Uterus (tissue), 4 donors: ENCODE data around the gene FAM120A. TPM values are rescaled to one million over a fixed set of nuclear protein-coding genes. Genes with fewer than 3 reads are reported as not detected.
A peak's percentile ranks its signal among the peaks of the same experiment; 100 is the strongest.

Experiments
- DNase-seq, 2 donors: peaks; one replicate each; pipeline ENCODE4 v3.0.0-alpha.2; 2019 to 2020
- H3K27ac ChIP-seq, 2 donors: fragments of 200-600 bp; sonication (generic); 1 replicate in 1 of 2; 2 replicates in 1 of 2; pipeline ENCODE4 v1.5.1; 2016 to 2018
- H3K27me3 ChIP-seq, 2 donors: fragments of 200-600 bp; sonication (generic); one replicate each; pipeline ENCODE4 v1.5.1; 2018 to 2019; ENCODE audit warnings: control low read depth in 1 of 2
- H3K36me3 ChIP-seq, 2 donors: fragments of 200-600 bp; sonication (generic); one replicate each; pipeline ENCODE4 v1.5.1; 2019; ENCODE audit warnings: control low read depth in 1 of 2
- H3K4me1 ChIP-seq, 2 donors: fragments of 200-600 bp; sonication (generic); one replicate each; pipeline ENCODE4 v1.5.1; 2018 to 2019; ENCODE audit warnings: control low read depth in 1 of 2
- H3K4me3 ChIP-seq, 2 donors: fragments of 200-600 bp; sonication (generic); 1 replicate in 1 of 2; 2 replicates in 1 of 2; pipeline ENCODE4 v1.5.1; 2018 to 2019; ENCODE audit warnings: mild to moderate bottlenecking in 1 of 2
- H3K9me3 ChIP-seq, 2 donors: fragments of 200-600 bp; sonication (generic); one replicate each; pipeline ENCODE4 v1.5.1; 2019; ENCODE audit warnings: control low read depth in 1 of 2
- POLR2A ChIP-seq, 2 donors: fragments of 450-650 bp; IDR thresholded peaks; one replicate each; pipeline ENCODE4 v1.6.1; 2016; ENCODE audit warnings: antibody characterized with exemption in 2 of 2, mild to moderate bottlenecking in 1 of 2, moderate library complexity in 1 of 2
- intact Hi-C: fragments of 100-400 bp; cut with DNase I; formaldehyde crosslinking; loops from one replicate; pipeline ENCODE4 v1.15.1; 2023; ENCODE audit warnings: low total_unique reads
- total RNA-seq, 4 donors: library from RNA; depleted of rRNA in 3 of 4; stranded (reverse); fragments of >200 nt in 3 of 4; gene quantifications; one replicate each; pipeline versions ENCODE4 v1.1.0 to v1.2.4, GENCODE V29; 2014 to 2023
- TF ChIP-seq, protein P1 (sequence below), 4 experiments: fragments of 200-600 bp in 2 of 4; fragments of 450-650 bp in 2 of 4; sonication (generic) in 2 of 4; IDR thresholded peaks; one replicate each; pipeline ENCODE4 v1.5.1; 2016 to 2019; ENCODE audit warnings: antibody characterized with exemption in 4 of 4, mild to moderate bottlenecking in 2 of 4, moderate library complexity in 1 of 4
- donor health status: DM: yes; HTN: yes; CAD: no.

FAM120A gene
- total RNA-seq, 4 donors from 2014 or later = 36.8 to 110 (median 103) TPM

- no peaks in the 10 kb centered on the region for H3K9me3 ChIP-seq
- DNase-seq = no peak
- H3K4me3 ChIP-seq = no peak overlapping the region
- no peak for TF ChIP-seq POLR2A (IDR thresholded peaks at IDR 0.05)
- TF ChIP-seq, protein P1, sequence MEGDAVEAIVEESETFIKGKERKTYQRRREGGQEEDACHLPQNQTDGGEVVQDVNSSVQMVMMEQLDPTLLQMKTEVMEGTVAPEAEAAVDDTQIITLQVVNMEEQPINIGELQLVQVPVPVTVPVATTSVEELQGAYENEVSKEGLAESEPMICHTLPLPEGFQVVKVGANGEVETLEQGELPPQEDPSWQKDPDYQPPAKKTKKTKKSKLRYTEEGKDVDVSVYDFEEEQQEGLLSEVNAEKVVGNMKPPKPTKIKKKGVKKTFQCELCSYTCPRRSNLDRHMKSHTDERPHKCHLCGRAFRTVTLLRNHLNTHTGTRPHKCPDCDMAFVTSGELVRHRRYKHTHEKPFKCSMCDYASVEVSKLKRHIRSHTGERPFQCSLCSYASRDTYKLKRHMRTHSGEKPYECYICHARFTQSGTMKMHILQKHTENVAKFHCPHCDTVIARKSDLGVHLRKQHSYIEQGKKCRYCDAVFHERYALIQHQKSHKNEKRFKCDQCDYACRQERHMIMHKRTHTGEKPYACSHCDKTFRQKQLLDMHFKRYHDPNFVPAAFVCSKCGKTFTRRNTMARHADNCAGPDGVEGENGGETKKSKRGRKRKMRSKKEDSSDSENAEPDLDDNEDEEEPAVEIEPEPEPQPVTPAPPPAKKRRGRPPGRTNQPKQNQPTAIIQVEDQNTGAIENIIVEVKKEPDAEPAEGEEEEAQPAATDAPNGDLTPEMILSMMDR (IDR thresholded peaks at IDR 0.05) = no peak
- H3K27ac ChIP-seq = no peak overlapping the region
- no peaks in the 10 kb centered on the region for H3K36me3 ChIP-seq
- intact Hi-C loops = no loop called here
- no peaks in the 10 kb centered on the region for H3K27me3 ChIP-seq
- no peaks in the 10 kb centered on the region for H3K4me1 ChIP-seq
Measured at GRCh38 chr9:93492327-93492726, 40.8 kb downstream of the FAM120A start.

DNA sequence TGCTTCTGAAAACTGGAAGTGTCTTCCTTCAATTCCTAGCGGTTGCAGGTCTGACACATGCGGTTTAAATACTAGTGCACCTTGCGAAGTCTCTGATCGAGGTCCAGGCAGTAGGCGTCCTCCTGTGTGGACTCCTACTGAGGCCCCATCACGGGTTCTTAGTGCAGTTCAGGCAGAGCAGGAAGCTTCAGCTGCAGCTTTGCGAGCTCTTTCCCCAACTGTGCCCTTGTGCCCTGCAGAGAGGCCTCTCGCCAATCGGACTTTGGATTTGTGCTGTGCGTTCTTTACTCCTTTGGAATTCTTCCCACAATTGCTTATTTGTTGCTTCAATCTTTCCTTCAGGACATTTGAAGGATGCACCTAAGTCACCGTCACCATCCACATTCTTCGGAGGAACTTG, 42.5 kb downstream of the FAM120A start:
- H3K36me3 ChIP-seq = no peaks in the 10 kb centered on the region
- H3K27me3 ChIP-seq = no peaks in the 10 kb centered on the region
- H3K9me3 ChIP-seq = no peaks in the 10 kb centered on the region
- TF ChIP-seq, protein P1 (IDR thresholded peaks at IDR 0.05) = no peak
- TF ChIP-seq POLR2A (IDR thresholded peaks at IDR 0.05) = no peak
- H3K4me3 ChIP-seq = no peak overlapping the region
- H3K4me1 ChIP-seq = no peaks in the 10 kb centered on the region
- no peak overlapping the region for H3K27ac ChIP-seq
- DNase-seq = no peak
- intact Hi-C loops = no loop called here

- Histone ChIP-seq H3K36me3 (no peaks in the 10 kb centered on the region), H3K4me1 (no peaks in the 10 kb centered on the region), H3K4me3 (no peak overlapping the region), H3K9me3 (no peaks in the 10 kb centered on the region), H3K27ac (no peak overlapping the region), H3K27me3 (no peaks in the 10 kb centered on the region)
- no peak for DNase-seq
- intact Hi-C loops = no loop called here
- TF ChIP-seq POLR2A (IDR thresholded peaks at IDR 0.05) = no peak
- TF ChIP-seq, protein P1 (IDR thresholded peaks at IDR 0.05) = no peak
Measured at GRCh38 chr9:93496285-93496684, 44.8 kb downstream of the FAM120A start.

GRCh38 chr9:93500571-93501298, 49.2 kb downstream of the FAM120A start:
- H3K4me3 ChIP-seq = peak overlapping the region; percentile 11 to 17
- H3K27me3 ChIP-seq = no peaks in the 10 kb centered on the region
- TF ChIP-seq, protein P1 (IDR thresholded peaks at IDR 0.05) = no peak
- TF ChIP-seq POLR2A (IDR thresholded peaks at IDR 0.05) = no peak
- intact Hi-C loops = no loop called here
- H3K27ac ChIP-seq = peak overlapping the region; percentile 37 to 77
- H3K36me3 ChIP-seq = no peaks in the 10 kb centered on the region
- H3K9me3 ChIP-seq = no peaks in the 10 kb centered on the region
- no peaks in the 10 kb centered on the region for H3K4me1 ChIP-seq
- no peak for DNase-seq

DNA sequence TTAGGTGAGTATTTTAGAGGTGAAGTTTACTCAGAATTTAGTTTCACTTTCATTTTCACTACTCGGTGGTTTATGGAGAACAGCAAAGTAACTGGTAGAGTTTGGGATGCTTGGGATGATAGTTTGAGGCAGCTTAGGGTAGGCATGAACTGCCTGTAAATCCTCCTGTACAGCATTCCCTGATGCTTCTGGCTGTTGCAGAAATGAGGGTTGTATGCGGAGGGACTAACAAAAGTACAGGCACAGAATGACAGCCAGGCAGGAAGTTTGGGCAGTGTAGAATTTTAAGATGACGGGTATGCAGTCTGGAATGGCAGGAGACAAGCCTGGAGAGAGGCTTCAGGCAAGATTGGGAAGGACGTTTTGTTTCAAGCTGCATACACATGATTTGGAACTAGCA, 49.9 kb downstream of the FAM120A start:
- DNase-seq = no peak
- no peaks in the 10 kb centered on the region for H3K36me3 ChIP-seq
- no peaks in the 10 kb centered on the region for H3K4me1 ChIP-seq
- TF ChIP-seq POLR2A (IDR thresholded peaks at IDR 0.05) = no peak
- TF ChIP-seq, protein P1 (IDR thresholded peaks at IDR 0.05) = no peak
- intact Hi-C loops = no loop called here
- H3K9me3 ChIP-seq = no peaks in the 10 kb centered on the region
- peak overlapping the region; percentile 37 to 77 for H3K27ac ChIP-seq
- H3K4me3 ChIP-seq = peak overlapping the region; percentile 11 to 17
- H3K27me3 ChIP-seq = no peaks in the 10 kb centered on the region
